ENCODE results near the gene SLC9A7.

Gene SLC9A7

DNA sequence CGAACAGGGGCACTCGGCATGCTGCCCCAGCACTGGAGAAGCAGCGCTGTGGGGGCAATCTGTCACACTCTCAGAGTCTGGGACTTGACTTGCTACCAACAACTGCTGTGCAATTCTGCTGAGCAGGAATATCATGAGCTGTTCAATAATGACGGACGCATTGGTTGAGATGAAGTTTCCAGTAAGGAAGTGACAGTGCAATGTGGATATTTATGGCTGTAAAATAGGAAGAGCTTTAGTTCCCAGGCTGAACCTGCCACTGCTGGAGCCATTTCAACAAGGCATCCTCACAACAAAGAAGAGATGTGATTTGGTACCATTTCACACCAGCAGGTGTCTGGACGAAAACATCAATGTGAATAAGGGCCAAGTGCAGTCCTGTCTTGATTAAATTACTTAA is 161.1 kb downstream of the SLC9A7 start:
- DNase-seq = no peak

DNA sequence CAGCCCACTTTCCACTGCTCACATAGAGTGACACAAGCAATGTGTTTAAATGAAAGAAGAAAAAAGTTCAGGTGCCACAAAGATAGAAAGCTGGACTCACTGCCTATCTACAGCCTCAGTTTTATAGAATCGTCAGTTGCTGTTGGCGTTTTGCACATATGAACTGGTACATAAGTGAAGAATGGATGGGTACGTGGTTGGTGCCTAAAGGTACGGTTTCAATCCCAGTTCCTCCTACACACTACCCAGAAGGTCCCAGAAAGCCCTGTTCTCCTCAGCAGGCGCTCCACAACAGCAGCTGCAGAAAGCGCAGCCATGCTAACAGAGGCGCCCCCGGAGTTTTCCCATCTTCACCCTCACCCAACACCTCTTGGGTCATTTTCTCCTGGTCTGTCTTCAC is 161.7 kb downstream of the SLC9A7 start:
- DNase-seq = no peak

DNA sequence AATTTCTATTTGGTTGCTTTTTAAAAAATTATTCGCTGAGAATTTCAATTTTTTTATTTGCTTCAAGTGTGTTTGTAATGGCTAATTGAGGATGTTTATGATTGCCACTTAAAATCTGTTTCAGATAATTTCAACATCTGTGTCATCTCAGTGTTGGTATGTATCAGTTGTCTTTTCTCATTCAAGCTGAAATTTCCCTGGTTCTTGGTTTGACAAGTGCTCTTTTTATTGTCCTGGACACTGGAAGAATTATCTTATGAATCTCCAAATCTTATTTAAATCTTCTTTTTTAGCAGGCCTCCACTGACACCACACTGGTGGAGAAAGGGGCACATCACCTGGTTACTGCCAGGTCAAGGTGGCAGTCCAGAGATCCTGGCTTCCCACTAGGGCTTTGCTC is 163.8 kb downstream of the SLC9A7 start:
- DNase-seq = no peak

DNA sequence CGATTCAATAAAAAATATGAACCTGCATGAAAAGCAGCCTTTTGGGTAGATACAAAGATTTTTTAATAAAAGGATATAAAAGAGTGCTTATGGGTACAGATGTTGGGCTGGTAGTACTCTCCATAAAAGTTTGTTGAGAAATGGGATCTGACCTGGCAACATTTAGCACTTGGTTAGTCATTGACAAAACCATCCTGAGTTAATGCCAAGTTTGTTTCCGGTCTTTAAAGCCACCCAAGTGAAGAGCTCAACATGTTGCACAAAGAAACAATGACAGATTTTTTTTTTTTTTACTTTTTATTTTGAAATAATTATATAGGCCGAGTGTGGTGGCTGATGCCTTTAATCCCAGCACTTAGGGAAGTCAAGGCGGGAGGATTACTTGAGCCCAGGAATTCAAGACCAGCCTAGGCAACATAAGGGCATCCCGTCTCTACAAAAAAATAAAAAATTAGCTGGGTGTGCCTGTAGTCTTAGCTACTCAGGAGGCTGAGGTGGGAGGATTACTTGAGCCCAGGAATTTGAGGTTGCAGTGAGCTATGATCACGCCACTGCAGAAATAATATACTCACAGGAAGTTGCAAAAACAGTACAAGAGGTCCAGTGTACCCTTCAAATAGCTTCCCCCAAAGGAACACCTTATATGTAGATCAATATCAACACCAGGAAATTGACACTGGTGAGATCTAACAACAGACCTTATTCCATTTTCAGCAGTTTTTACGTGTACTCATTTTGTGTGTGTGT is 168.8 kb downstream of the SLC9A7 start:
- DNase-seq = peak in 1 of 2 experiments; percentile 29

DNA sequence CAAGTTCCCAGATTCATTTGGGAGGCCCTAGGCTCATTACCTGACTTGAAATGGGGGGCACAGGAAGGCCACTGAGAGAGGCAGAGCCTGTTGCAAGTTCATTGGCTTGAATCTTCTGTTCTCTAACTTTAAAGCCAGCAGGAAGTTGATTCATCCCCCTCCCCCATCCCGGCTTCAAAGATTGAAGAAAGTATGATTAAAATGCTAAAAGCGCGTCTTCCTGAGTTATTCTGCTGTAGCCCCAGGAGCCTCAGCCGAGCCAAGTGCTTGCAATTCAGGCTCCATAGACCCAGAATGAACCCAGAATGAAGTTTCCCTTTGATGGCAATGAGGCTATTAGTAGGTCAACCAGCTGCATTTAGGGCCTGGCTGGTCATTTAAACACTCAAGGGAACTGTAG is 170.7 kb downstream of the SLC9A7 start:
- DNase-seq = peak; percentile 1 to 18

DNA sequence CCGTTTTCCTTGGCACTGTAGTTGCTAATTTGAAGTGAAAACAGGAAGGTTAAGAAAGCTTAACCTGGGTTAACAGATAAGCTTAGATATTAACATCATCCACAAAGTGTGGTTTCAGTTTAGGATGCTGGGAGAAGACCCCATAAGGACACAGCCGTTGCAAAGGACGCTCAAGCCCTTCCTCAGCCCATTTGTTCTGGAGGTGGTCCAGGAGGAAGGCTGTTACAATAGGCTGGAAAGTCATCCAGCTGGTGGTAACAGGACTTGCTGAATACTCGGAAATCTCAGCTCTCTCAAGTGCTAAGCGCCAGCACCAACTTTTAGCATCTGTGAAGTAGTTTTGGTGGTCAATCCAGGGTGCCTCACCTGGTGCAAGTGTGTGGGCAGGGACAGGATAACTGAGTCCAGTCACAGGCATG is 171.2 kb downstream of the SLC9A7 start:
- no peak for DNase-seq

GRCh38 chrX:46587158-46587557 is 171.8 kb downstream of the SLC9A7 start:
- DNase-seq = peak in 1 of 2 experiments; percentile 0

GRCh38 chrX:46584736-46585135 is 174.2 kb downstream of the SLC9A7 start:
- no peak for DNase-seq

- DNase-seq = peak in 1 of 2 experiments; percentile 14
These were observed 176.0 kb downstream of the SLC9A7 start for GRCh38 chrX:46582966-46583365.

GRCh38 chrX:46582325-46582724 is 176.6 kb downstream of the SLC9A7 start:
- peak in 1 of 2 experiments; percentile 38 for DNase-seq

GRCh38 chrX:46580613-46581012 is 178.3 kb downstream of the SLC9A7 start:
- no peak for DNase-seq

DNA sequence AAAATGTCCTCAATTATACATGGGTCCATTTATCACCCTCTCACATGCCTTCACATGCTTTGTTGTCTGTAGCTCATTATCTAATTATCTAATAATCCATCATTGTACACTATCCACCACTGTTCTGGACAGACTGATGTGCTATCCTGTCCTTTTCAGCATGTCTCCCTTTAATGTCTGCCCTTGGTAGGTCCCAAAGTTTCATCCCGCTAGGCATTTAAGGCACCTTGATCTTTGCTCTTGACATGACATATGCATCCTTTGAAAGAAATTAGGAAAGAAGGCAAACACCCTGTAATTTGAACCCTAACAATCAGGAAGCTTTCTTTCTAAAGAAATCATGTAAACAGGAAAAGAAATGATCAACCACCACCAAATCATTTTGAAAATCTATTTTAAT is 179.7 kb downstream of the SLC9A7 start:
- DNase-seq = no peak

DNA sequence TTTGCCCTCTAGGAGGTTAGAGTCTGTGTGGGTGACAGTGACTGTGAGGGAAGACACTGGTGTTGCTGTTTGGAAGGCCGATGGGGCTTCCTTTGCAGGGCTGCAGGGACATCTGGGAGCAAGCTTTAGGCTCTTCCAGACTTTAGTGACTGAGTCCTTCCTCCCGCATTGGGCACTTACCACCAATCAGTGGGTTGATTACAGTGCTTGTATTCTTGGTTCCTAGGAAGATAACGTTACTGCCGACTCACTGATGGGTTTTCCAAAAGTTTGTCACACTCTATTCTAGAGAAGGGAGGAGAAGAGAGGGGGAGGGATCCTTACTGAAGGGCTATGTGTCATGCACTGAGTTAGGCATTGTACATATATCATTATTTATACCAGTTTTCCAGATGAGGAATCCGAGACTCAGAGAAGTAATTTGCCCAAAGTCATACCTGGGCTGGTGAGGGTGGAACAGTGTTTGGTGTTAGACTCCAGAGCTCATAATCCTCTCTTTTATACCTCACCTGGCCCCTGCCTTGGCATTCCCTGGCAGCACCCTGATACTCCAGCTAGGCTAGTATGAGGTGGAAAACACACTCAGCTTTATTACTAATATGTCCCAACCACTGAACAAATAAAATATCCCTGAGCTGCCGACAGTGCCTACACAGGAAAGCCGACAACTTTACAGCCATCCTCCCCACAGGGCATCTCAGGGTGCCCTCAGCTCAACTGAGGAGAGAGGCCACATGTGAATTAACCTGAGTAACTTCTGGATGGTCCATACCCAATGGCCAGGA is 181.5 kb downstream of the SLC9A7 start:
- no peak for DNase-seq

DNA sequence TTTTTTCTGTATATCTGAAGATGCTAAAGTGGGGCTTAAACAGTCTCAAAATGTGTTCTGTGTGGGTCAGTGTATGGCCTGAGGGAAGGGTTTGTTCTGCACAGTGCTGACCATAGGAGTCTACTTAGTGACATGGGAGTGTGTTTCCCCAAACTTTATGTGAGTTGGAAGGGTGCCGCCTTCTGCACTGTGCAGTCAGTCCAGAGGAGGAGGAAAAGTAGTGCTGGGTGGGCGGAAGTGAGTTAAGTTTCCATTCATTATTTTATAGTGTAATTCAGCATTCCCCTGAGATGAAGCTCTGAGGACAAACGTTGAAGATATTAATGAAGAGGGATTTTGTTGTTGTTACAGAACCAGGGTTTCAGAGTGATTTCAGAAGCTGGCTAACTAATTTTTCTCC is 182.5 kb downstream of the SLC9A7 start:
- DNase-seq = no peak

- DNase-seq = no peak
These were observed 182.9 kb downstream of the SLC9A7 start for GRCh38 chrX:46575991-46576392.

DNA sequence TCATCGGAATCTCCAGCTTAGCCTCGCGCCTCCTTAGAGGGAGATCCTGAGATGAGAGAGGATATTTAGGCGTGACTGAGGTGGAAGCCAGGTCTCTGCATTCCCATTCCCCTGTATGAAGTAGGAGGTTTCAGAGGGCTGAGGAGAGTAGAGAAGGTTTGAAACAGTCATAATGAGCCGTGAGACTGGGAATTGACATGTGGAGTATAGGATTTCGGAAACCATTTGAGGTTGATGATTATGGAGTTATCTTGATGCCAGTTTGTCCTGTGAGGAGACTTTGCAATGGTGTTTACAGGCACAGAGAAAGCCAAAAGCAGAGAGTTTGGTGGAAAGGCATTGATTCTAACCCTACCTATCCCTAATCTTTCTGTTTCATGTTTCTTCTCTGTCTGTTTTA is 183.3 kb downstream of the SLC9A7 start:
- no peak for DNase-seq

GRCh38 chrX:46574774-46575381 is 184.0 kb downstream of the SLC9A7 start:
- DNase-seq = no peak

GRCh38 chrX:46573892-46574773 is 184.8 kb downstream of the SLC9A7 start:
- peak; percentile 3 to 20 for DNase-seq

- DNase-seq = peak; percentile 5 to 59
These were observed 185.5 kb downstream of the SLC9A7 start, which contains the start of gene CHST7 for GRCh38 chrX:46573331-46573891. Gene CHST7, plus strand, starts transcription at chrX:46573765. Its CDS starts 167 bp downstream, at chrX:46573932.

GRCh38 chrX:46572340-46572936 is 186.5 kb downstream of the SLC9A7 start:
- DNase-seq = no peak

- DNase-seq = no peak
These were observed 187.2 kb downstream of the SLC9A7 start for GRCh38 chrX:46571423-46572339.

All from SW 1271 (cell line).